Measurements from ENCODE around the gene ZNF681.
A peak's percentile ranks its signal among the peaks of the same experiment; 100 is the strongest.
"Not testable (repeated sequence)": the region's sequence is repeated elsewhere in the genome, so short reads cannot be mapped to it uniquely, and the experiment has no call there.

ZNF681 gene

DNA sequence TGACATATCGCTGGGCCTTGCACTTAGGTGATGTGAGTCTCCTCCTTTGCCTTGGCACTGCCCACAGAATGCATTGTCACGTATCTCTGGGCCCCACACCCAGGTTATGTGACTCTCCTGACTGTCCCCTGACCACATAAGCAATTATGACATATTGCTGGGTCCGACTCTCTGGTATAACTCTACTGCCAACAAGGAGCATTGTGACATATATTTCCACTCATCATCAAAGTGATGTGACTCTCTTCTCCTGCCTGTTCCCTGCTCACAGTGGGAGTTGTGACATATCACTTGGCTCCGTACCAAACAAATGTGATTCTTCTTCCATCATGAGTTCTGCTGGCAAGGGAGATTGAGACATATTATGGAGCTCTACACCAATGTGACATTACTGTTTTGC, 15.4 kb upstream of the ZNF681 start:
- DNase-seq (ENCODE audit: low read depth in 2 of 2) = no peak

GRCh38 chr19:23772675-23773063, 14.0 kb upstream of the ZNF681 start:
- DNase-seq (ENCODE audit: low read depth in 2 of 2) = no peak

DNA sequence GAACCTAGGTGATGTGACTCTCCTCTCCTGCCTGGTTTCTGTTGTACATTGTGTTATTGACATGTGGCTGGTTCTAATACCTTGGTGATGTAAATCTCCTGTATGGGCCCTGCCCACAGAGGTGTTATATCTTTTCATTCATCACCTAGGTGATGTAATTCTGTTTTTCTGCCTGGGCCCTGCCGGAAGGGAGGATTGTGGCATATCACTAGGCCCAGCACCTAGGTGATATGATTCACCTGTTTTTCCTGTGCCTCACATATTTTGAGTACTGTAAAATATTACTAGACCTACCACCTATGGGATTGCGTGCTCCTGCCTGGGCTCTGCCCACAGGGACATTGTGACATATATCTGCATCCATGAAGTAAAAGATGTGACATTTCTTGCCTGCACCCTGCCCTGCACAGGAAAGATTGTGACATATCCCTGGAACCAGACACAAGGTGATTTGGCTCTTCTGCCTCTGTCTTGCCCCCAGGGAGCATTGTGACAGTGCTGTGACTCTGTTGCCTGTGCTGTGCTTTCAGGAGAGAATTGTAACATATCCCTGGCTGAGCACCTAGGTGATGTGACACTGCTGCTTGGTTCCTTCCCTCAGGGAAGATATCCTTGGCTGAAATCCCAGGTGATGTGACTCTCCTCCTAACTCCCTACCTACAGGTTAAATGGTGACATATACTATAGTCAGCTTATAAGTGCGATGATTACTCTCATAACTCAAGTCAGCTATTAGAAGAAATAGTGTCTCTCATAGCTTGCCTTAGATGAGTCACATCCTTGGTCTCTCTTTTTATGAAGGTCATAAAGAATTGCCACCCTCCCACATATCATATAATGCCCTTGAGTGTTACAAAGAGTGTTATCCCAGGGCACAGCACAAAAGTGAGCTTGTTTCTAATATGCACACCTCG, 13.3 kb upstream of the ZNF681 start:
- DNase-seq (ENCODE audit: low read depth in 2 of 2) = no peak

GRCh38 chr19:23771316-23771715, 12.6 kb upstream of the ZNF681 start:
- DNase-seq (ENCODE audit: low read depth in 2 of 2) = no peak

GRCh38 chr19:23770672-23771250, 12.1 kb upstream of the ZNF681 start:
- no peak for DNase-seq (ENCODE audit: low read depth in 2 of 2)

DNA sequence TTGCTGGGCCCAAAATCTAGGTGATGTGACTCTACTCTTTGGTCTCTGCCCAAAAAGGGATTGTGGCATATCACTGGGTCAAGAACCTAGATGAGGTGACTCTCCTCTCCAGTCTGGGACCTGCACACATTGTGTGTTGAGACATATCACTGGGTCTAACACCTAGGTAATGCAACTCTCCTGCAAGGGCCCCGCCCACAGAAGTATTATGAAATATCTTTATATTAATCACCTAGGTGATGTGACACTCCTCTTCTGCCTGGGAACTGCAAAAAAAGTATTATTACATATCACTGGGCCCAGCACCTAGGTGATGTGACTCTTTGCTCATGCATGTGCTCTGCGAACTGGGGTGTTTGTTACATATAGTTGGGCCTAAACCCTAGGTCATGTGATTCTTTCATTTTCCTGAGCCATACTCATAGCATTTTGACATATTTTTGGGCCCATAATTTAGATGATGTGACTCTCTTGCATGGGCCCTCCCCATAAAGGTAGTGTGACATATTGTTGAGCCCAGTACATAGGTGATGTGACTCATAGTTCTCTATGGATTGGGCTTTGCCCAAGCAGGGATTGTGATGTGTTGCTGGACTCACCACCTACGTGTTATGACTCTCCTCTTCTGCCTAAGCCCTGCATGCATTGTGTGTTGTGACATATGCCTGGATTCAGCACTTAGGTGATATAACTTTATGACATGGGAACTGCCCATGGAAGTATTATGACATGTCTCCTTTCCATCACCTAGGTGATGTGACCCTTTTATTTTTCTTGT, 11.2 kb upstream of the ZNF681 start:
- no peak for DNase-seq (ENCODE audit: low read depth in 2 of 2)

DNA sequence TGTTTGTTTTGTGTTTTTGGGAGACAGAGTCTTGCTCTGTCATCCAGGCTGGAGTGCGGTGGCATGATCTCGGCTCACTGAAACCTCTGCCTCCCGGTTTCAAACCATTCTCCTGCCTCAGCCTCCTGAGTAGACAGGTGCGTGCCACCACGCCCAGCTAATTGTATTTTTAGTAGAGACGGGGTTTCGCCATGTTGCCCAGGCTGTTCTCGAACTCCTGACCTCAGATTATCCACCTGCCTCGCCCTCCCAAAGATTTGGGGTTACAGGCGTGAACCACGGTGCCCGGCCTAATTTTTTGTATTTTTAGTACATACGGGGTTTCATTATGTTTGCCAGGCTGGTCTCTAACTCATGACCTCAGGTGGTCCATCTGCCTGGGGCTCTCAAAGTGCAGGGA, 8.3 kb upstream of the ZNF681 start:
- no peak for DNase-seq (ENCODE audit: low read depth in 2 of 2)

DNA sequence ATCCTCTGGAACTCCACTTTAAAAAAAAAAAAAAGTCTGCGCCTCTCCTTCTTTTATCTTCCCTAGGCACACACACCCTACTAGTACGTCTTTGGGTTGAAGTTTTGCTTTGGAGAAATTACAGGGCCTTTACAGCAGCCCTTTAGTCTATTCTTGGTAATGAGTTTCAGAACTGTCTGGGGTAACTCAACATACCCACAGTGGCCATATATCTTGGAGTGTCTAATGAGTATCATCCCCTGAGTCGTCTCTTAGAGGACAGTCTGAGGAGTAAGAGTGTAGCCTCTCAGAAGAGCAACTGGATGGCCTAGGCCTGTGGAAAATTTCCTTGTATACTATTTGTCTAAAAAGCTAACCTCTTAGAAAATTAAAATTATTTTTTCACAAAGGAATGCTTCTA, 6.1 kb upstream of the ZNF681 start:
- no peak for DNase-seq (ENCODE audit: low read depth in 2 of 2)

GRCh38 chr19:23762884-23763711, 4.4 kb upstream of the ZNF681 start:
- peak in 1 of 2 donors; percentile 62 for DNase-seq (ENCODE audit: low read depth in 2 of 2)

- DNase-seq (ENCODE audit: low read depth in 2 of 2) = peak in 1 of 2 donors; percentile 71
Measured at GRCh38 chr19:23762548-23762883, 3.8 kb upstream of the ZNF681 start.

DNA sequence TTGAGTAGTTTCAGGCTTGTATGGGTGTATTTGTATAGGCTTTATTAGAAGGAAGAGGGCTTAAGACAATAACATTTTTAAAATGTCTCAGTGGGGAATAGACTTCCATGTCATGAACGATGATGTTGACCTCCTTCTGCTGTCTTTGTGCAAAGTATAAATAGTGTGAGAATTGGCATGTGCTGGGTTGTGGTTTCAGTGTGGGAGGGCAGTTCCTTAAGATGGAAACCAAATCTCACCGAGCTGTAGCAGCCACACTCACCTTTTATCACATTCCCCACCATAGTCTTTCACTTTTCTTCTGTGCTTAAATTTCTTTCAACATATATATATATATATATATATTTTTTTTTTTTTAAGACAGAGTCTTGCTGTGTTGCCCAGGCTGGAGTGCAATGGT, 1.6 kb upstream of the ZNF681 start:
- not testable (repeated sequence) for DNase-seq (ENCODE audit: low read depth in 2 of 2)

DNA sequence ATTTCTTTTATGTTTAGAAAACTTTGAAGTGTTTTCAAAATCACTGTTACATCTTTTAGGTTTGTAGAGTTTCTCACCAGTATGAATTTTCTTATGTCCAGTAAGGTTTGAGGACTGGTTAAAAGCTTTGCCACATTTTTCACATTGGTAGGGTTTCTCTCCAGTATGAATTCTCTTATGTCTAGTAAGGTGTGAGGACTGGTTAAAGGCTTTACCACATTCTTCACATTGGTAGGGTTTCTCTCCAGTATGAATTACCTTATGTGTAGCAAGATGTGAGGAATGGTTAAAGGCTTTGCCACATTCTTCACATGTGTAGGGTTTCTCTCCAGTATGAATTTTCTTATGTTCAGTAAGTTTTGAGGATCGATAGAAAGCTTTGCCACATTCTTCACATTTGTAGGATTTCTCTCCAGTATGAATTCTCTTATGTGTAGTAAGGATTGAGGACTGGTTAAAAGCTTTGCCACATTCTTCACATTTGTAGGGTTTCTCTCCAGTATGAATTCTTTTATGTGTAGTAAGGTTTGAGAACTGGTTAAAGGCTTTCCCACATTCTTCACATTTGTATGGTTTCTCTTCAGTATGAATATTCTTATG, 15.0 kb downstream of the ZNF681 start:
- DNase-seq (ENCODE audit: low read depth in 2 of 2) = not testable (repeated sequence)

GRCh38 chr19:23730729-23731465, 27.8 kb downstream of the ZNF681 start:
- not testable (repeated sequence) for DNase-seq (ENCODE audit: low read depth in 2 of 2)

- DNase-seq (ENCODE audit: low read depth in 2 of 2) = not testable (repeated sequence)
Measured at GRCh38 chr19:23724161-23724560, 34.5 kb downstream of the ZNF681 start.

GRCh38 chr19:23718802-23719201, 39.9 kb downstream of the ZNF681 start:
- no peak for DNase-seq (ENCODE audit: low read depth in 2 of 2)

DNA sequence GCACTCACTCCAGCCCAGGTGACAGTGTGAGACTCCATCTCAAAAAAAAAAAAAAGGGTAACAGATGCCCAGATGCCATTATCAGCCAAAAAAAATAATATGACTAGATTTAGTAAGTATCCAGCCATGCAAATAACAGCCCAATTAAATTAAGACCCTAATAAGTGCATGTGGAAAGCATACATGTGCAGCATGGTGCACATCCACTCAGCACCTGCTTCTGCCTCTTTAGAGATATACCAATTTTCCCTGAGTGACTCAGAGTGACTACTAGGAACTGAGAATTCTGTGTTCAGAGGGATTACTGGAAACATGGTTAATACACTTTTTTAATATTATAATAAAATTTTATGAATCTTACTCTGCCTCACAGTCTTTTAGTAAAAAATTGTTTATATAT, 41.9 kb downstream of the ZNF681 start:
- no peak for DNase-seq (ENCODE audit: low read depth in 2 of 2)

GRCh38 chr19:23709347-23709746, 49.3 kb downstream of the ZNF681 start:
- no peak for DNase-seq (ENCODE audit: low read depth in 2 of 2)

GRCh38 chr19:23706657-23707056, 52.0 kb downstream of the ZNF681 start:
- no peak for DNase-seq (ENCODE audit: low read depth in 2 of 2)

GRCh38 chr19:23699521-23699860, 59.2 kb downstream of the ZNF681 start:
- DNase-seq (ENCODE audit: low read depth in 2 of 2) = no peak

- no peak for DNase-seq (ENCODE audit: low read depth in 2 of 2)
Measured at GRCh38 chr19:23698711-23699520, 59.8 kb downstream of the ZNF681 start.

All from stimulated activated CD8-positive, alpha-beta memory T cell treated with anti-CD3 and anti-CD28 coated beads, Interleukin-2, amount 100 ng/mL, for 1 hour (primary cell).